HG03571 (cell line): ENCODE measurements around the gene CNOT6.
A peak's percentile ranks its signal among the peaks of the same experiment; 100 is the strongest.
"Not testable (repeated sequence)": the region's sequence is repeated elsewhere in the genome, so short reads cannot be mapped to it uniquely, and the experiment has no call there.

Source experiments
- ATAC-seq: cut with Tn5 transposase; IDR thresholded peaks from one replicate; pipeline ENCODE4 v1.9.1; 2021; ENCODE audit not compliant: unreplicated experiment

Gene CNOT6

DNA sequence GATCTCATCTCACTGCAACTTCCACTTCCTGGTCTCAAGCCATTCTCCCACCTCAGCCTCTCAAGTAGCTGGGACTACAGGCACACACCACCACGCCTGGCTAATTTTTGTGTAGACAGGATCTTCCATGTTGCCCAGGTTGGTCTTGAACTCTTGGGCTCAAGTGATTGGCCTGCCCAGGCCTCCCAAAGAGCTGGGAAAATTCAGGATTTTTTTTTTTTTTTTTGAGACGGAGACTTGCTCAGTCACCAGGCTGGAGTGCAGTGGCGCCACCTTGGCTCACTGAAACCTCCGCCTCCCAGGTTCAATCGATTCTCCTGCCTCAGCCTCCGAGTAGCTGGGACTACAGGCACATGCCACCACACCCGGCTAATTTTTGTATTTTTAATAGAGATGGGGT is 21.8 kb downstream of the CNOT6 start:
- not testable (repeated sequence) for ATAC-seq

DNA sequence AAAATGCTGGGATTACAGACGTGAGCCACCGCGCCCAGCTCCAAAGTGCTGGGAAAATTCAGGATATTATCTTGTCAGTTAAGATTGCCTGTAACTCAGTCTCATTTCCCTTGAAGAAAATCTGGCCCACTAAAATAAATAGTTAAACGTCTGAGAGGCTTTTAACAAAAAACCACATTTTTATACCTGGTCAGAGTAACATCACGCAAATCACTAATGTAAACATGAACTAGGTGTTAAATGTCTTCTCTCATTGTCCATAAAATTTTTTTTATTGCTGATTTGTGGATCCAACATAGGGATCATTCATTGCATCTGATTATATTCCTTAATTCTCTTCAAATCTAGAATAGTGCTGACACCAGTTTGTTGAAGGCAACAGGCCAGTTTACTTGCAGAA is 22.3 kb downstream of the CNOT6 start:
- ATAC-seq = no peak

DNA sequence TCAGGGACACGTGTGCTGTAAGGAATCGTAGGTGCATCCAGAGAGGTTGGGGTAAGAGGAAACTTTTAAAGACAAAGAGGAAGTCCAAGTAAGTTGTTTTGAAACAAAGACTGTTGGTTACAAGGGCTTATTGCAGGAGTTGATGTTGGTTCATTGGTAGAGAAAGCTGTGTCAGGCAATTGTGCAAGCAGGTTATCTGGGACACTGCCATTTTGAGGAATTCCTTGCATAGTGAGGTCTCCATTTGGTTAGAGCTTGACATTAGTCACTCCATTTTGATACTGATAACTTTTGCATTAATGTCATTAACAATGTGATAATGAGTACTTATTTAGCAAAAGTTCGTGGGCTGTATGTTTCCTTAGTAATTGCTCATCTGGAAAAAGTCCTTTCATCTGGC is 24.9 kb downstream of the CNOT6 start:
- no peak for ATAC-seq

DNA sequence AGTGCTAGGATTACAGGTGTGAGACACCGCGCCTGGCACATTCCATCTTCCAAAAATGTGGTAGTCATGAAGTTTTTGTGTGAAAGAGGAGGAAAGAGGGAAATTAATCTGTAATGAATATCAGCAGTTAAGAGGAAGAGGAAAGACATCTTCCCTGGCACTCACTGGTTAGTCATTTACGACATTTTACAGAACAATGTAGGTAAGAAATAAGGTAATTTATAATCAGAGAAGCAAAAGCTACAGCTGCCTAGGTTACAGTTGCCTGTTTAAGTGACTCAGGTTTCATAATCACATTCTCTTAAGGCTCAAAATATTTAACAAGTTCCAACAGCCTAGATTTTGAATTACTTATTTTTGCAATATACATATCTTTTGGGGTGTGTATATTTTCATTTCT is 26.9 kb downstream of the CNOT6 start:
- ATAC-seq = no peak

DNA sequence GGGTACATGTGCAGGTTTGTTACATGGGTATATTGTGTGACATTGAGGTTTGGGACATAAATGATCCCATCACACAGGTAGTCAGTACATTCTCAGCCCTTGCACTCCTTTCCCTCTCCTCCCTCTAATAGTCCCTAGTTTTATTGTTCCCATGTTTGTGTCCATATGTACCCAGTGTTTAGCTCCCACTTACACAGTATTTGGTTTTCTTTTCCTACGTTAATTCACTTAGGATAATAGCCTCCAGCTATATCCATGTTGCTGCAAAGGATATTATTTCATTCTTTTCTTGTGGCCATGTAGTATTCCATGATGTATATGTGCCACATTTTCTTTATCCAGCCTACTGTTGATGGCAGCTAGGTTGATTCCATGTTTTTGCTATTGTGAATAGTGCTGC is 27.4 kb downstream of the CNOT6 start:
- ATAC-seq = no peak

DNA sequence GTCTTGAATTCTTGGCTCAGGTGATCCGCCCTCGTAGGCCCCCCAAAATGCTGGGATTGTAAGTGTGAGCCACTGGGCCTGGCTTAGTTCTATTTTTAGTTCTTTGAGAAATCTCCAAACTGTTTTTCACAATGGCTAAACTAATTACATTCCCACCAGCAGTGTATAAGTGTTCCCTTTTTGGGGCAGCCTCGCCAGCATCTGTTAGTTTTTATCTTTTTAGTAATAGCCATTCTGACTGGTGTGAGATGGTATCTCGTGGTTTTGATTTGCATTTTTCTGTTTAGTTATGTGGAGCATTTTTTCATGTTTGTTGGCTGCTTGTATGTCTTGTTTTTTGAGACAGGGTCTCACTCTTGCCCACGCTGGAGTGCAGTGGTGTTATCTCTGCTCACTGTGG is 28.2 kb downstream of the CNOT6 start:
- no peak for ATAC-seq

DNA sequence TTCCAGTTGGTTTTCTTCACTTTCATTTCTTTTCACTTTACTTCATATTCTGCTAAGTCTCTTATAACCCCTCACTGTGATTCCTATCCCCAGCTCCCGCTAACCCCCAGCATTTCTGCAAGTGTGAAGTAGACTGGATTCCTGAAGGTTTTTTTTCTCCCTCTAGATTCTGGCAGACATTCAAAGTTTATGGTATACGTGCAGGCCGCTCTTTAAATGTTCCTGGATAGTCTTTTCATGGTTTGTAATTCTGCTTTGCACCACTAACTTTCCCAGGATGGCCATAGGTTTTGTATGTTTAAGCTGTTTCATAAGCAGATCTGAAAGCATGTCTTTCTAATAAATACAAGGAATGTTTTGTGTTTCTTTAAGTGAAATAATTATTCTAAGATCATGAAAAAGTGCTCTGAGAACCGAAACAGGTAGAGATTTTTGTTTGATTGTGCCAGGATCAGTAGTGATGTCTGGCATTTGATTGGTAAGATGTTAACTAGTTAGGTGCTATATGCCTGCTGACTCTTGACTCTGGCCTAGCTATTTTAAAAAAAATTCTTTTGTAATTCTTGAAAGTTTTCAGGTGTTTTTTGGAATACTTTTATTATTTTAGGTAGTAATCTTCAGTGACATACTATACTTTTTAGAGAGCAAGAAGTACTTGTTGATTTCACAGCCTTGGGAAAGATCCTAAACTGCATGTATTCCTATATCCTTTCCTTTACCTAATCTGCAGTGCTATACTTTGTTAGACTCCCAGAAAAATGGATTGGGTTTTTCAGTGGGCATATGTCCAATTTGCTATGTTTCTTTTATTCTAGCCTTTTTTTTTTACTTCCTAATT is 29.7 kb downstream of the CNOT6 start:
- no peak for ATAC-seq

DNA sequence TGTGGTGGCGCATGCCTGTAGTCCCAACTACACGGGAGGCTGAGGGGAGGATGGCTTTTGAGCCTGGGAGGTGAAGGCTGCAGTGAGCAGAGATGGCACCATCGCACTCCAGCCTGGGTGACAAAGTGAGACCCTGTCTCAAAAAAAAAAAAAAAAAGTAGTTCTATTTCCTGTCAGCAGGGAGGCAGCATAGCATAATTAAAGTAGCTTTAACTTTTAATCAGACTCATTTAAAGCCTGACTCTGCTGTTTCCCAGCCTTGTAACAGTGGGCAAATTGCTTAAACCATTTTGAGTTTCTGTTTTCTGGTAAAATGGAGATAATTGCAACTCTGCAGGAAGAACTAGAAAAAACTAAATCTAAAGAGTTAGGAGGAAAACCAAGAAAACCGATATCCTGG is 31.2 kb downstream of the CNOT6 start:
- ATAC-seq = no peak

DNA sequence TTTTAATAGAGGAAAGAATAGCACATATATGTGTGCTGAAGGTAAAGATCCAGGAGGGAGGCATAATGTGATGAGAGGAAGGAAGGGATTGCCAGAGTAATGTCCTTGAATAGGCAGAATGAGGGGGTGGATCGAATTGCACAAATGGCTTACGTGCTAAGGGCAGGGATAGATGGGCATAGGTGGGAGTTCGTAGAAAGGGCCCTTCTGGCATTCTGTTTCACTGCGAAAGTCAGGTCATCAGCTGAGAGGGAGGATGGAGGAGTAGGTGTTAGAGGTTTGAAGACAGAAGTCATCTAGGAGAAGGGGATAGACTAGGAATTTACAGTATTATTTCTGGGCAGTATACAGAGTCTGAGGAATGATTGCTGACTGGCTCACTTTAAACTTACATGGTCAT is 32.1 kb downstream of the CNOT6 start:
- no peak for ATAC-seq

DNA sequence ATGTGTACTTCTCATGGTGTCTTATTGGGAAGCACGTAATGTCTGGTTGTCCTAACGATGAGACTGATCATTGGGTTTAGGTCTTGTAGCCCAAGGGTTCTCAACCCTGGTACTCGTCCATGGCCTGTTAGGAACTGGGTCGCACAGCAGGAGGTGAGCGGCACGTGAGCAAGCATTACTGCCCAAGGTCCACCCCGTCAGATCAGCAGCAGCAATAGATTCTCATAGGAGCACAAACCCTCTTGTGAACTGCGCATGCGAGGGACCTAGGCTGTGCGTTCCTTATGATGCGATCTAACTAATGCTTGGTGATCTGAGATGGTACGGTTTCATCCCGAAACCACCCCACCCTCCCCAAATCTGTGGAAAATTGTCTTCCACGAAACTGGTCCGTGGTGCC is 33.5 kb downstream of the CNOT6 start:
- no peak for ATAC-seq

DNA sequence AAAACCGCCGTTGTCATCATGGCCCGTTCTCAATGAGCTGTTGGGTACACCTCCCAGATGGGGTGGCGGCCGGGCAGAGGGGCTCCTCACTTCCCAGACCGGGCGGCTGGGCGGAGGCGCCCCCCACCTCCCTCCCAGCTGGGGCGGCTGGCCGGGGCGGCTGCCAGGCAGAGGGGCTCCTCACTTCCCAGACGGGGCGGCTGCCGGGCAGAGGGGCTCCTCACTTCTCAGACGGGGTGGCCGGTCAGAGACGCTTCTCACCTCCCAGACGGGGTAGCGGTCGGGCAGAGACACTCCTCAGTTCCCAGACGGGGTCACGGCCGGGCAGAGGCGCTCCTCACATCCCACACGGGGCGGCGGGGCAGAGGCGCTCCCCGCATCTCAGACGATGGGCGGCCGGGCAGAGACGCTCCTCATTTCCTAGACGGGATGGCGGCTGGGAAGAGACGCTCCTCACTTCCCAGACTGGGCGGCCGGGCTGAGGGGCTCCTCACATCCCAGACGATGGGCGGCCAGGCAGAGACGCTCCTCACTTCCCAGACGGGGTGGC is 36.9 kb downstream of the CNOT6 start:
- not testable (repeated sequence) for ATAC-seq

DNA sequence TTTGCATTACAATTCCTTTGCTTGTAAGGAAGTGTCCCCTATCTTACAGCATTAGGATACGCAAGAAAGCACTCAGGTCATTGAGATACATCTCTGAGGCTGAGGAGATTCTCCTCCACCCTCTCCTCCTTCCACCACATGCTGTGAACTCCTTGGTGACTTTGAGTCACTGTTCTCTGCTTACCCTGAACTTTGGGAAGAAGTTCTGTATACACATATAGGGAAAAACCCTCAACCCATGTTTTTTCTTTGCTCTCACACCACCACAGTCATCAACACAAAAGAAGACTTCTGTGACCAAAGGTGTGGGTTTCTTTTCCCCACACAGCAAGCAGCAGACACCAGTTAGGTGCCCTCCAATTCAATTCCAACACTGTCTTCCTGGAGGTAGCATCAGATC is 38.1 kb downstream of the CNOT6 start:
- ATAC-seq = no peak

DNA sequence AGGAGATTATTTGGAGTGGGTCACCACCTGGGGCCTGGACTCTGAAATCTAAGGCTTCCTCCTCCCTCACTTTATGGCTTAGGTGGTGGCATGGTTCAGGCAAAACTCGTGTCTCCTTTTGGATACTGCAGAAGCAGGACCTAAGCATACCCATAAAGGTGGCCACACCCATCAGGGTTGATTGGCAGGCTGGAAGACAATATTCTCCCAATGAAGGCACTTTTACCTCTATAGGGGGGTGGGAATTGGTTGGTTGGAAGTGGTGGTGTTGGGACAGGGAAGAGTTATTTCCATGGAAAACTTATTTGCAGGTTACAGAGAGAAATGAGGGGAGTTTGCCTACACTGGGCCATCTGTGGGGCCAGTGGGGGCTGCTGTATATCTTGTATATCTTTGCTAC is 39.7 kb downstream of the CNOT6 start:
- ATAC-seq = no peak

DNA sequence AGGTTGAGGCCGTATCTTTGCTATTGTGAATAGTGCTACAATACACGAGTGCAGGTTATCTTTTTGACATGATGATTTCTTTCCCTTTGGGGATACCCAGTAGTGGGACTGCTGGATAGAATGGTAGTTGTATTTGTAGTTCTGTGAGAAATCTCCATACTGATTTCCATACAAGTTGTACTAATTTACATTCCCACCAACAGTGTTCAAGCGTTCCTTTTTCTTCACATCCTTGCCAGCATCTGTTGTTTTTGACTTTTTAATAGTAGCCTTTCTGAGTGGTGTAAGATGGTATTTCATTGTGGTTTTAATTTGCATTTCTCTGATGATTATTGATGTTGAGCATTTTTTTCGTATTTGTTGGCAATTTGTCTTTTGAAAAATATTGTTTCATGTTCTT is 41.4 kb downstream of the CNOT6 start:
- no peak for ATAC-seq

DNA sequence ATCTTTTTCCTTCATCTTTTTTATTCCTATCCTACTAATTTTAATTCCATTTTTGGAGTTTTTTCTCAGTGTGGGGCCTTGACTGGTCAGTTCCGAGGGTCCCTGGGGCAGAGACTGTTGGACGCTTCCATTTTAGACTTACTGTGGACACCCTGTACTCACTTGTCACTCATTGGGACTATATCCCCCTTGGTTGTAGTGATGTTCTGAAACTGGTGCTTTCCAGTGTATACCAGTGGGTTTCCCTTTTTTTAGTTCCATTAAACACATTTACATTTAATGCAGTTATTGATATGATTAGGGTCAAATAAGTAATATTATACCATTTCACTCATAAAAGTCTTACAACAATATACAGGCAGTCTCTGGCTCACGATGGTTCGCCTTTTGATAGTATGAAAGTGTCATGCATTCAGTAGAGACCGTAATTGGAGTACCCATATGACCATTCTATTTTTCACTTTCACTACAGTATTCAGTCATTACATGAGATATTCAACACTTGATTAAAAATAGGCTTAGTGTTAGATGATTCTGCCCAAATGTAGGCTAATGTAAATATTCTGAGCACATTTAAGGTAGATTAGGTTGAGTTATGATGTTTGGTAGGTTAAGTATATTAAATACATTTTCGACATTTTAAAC is 46.0 kb downstream of the CNOT6 start:
- peak; percentile 83 for ATAC-seq

DNA sequence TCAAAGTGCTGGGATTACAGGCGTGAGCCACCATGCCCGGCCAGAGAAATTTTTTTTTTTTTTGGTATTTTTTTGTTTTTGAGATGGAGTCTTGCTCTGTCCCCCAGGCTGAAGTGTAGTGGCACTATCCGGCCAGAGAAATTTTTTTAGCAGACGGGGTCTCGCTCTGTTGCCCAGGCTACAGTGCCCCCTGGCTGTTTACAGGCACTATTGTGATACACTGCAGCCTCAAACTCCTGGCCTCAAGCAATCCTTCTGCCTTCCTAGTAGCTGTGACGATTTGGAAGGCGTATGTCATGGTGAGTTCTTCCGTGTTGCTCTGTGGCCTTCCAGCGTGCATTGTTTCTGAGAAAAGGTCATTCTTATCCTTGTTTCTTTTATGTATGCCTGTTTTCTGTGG is 47.5 kb downstream of the CNOT6 start:
- ATAC-seq = no peak

DNA sequence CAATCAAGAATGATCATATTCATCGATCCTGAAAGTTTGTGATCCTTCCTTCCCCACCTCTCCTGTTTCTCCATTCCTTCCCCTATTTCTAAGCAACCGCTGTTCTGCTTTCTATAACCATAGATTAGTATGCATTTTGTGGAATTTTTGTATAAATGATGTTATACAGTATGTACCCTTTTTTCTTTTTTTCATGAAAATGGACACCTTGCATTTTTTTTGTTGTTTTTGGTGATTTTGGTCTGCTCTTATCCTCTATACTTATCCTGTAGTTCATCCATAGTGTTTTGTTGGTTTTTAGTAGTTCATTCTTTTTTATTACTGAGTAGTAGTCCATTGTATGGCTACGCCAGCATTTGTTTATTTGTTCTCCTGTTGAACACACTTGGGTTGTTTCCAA is 51.1 kb downstream of the CNOT6 start:
- no peak for ATAC-seq

DNA sequence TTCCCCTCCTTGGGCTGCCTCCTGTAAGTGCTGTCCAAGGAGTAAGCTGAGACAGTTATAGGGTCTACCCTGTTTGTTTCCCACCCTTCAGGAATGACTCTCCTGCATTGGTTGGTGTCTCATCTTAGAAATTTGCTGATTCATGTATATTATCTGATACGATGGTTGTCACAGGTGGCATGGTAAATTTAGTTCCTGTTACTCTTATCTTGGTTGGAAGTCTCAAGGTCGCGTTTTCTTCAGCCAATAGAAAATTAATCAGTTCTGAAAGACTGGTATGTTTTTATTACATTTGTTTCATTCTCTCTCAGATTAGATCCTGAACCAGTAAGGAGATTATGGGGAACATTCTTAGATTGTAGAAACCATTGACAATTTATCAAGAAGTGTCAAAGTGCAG is 54.4 kb downstream of the CNOT6 start:
- no peak for ATAC-seq

DNA sequence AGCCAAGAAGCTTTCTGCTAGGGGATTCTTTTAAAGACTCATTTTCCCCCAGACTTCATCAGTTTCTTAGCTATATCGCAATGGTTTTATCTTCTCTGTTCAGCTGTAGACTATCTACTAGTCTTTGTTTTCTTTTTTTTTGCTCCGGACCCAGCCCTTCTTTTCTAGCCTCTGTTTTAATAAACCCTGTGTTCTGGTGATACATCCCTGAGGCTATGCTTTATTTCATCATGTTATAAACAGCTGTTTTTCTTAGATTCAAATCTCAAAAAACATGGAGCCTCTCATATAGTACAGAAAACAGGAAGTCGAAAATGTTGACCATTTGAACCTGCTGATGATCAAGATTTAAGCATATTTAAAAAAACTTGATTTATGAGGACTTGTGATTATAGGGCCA is 59.4 kb downstream of the CNOT6 start:
- no peak for ATAC-seq

DNA sequence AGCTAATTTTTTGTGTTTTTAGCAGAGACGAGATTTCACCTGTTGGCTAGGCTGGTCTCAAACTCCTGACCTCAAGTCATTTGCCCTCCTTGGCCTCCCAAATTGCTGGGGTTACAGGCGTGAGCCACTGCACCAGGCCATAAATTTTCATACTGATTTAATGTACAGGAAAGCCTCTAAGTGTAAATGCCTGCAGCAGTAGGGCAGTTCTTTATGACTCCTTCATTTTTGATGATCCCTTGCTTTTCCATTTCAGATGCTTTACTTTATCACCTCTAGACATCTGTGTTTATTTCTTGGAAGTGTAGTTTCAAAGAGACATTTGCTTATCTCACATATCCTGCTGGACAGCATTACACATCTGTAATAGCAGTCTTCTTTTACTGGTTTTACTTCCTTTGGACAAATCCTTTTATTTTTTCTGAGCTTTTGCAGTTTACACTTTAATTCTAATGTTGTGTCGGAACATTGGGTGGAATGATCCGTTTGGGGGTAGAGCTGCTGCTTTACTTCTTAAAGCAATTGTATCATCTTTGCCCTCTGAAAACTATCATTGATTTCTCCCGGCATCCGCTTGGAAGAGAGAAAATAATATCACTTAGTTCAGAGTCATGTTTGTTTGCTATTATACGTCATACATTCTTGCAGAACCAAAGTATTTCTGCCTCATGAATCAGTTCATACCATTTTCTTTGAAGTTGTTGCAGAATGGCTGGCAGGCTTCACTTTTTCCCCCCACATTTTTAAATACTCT is 61.2 kb downstream of the CNOT6 start:
- no peak for ATAC-seq

DNA sequence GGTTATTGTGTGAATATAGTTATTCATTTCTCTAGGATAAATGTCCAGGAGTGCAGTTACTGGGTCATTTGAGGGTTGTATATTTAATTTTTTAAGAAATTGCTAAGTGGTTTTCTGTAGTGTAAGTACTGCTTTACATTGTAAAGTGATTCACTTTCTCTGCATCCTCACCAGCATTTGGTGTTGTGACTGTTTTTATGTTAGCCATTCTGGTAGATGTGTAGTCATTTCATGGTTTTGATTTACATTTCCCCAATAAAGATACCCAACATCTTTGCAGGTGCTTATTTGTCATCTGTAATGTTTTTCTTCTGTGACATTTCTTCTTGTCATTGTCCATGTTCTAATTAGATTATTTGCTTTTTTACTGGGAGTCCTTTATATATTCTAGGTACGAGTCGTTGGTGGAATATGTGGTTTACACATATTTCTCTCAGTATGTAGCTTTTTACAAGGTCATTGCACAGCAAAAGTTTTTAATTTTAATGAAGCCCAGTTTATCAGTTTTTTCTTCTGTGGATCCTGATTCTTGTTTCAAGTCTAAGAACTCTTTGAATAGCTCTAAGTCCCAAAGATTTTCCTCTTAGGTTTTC is 63.1 kb downstream of the CNOT6 start:
- no peak for ATAC-seq
